SW480 (cell line): ENCODE data around the gene KRTAP10-3.

Experiments used
- DNase-seq: peaks from one replicate; pipeline ENCODE4 v3.0.0-alpha.2; 2016; ENCODE audit warnings: low spot score

The KRTAP10-3 gene

GRCh38 chr21:44515359-44516165 is 43.0 kb downstream of the KRTAP10-3 start:
- no peak for DNase-seq

DNA sequence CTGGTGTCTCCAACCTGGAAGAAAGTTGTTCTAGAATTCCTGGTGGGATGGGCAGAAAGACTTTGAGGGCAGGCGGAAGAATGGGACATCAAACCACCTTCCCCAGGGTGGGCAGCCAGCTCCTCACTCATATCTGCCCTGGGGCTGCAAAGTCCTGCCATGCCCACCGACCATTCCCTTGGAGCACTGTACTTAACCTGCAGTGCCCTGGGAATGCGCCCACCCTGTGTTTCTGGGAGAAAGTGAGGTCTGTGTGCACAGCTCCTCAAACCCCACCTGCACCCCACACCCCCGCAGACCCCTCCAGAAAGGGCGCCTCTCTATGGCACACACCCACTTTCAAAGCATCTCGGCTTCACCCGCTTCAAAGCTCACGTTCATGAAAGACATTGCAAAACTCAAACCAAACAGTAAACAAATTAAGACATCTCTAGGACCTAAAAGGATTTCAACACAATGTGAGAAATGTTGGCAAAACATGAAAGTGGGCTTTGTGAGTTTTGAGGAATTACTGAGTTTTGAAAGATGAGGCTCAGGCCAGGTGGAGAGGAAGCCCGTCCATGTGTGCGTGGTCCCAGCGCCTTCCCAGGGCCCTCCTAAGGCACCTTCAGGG is 43.7 kb downstream of the KRTAP10-3 start:
- no peak for DNase-seq

DNA sequence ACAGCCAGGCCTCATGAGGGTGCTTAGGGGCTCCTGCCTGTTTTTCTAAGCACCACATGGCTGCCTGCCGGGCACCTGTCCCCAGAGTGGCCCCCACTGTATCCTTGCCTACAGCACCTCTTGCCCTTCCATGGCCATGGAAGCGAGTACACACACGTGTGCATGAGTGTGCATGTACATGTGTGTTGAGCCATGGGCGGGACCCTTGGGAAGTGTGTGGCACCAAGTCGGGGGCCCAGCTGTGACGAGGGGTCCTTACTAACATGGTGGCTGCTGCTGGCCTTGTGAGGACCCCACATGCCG is 44.4 kb downstream of the KRTAP10-3 start:
- no peak for DNase-seq

- peak; percentile 71 for DNase-seq
These were observed 45.0 kb downstream of the KRTAP10-3 start for GRCh38 chr21:44513389-44514217.

DNA sequence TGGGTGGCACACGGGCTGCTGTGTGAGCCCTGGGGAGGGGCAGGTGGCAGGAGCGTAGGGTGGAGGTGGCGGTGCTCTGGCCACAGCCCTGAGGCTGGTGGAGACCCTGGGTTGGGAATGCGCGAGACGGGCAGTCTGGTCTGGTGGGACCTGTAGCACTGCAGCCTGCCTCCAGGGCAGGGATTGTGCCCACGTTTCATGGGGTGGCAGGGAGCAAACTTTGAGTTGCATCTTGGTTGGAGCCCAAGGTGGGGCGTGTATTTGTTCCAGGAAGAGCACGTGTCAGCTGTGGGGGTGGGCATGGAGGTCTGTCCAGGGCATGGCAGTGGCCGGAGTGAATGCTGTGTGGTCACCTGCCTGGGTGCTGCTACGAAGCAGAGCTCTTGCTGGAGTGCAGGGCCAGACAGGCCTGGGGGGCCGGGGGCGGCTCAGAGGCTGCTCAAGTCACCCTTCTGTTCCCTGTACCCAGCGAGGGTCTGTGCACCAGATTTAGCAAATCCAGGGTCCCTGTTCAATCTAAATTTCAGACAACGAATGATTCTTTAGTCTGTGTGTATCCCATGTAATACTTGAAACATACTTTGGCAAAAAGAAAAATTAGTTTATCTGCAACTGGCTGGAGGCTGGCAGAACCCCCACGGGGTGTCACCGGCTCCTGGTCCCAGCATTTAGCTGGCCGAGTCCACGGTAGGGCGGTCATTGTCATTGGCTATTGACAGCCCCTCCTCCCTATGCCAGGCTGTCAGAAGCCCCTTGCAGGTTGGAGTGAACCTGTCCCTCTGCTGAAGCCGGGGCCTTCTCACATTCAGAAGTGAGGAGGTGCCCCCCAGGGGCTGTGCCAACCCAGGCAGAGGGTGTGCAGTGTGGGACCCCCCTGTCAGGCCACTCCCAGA is 45.9 kb downstream of the KRTAP10-3 start:
- DNase-seq = no peak

DNA sequence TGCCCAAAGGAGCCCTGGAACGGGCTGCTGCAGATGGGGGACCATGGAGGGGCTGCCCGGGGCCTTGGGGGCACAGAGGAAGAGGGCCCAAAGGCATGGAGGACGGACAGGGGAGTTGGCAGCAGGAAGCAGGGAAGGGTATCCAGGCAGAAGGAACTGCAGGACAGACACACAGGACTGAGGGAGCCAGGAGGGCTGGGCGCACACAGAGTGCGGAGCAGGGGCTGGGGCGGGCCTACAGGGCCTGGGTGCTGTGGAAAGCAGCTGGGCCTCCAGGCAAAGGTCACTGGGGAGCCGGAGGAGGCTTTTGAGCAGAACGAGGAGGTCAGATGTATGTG is 46.7 kb downstream of the KRTAP10-3 start:
- DNase-seq = no peak

- no peak for DNase-seq
These were observed 47.2 kb downstream of the KRTAP10-3 start for GRCh38 chr21:44511219-44511937.

- peak; percentile 79 for DNase-seq
These were observed 47.9 kb downstream of the KRTAP10-3 start for GRCh38 chr21:44510508-44511218.

DNA sequence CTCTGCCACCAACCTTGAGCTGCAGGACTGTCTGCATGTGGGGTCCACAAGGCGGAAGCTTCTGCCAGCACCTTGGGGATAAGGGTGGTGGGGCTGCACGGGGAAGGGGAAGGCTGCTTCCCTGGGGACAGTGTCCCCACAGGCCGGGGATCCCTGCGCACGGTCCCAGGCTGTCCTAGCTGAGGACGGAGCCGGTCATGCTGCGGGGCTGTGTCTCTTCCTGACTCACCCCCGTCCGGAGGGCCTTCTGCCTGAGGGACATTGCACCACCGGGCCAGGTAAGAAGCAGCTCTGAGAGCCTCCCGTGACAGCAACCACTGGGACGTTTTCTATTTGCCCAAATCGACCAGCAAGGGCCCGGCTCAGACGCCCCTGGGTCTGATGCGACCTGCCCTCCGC is 48.5 kb downstream of the KRTAP10-3 start:
- DNase-seq = no peak

- DNase-seq = peak; percentile 35
These were observed 49.1 kb downstream of the KRTAP10-3 start for GRCh38 chr21:44509539-44509938.

- DNase-seq = no peak
These were observed 49.7 kb downstream of the KRTAP10-3 start for GRCh38 chr21:44508711-44509445.

DNA sequence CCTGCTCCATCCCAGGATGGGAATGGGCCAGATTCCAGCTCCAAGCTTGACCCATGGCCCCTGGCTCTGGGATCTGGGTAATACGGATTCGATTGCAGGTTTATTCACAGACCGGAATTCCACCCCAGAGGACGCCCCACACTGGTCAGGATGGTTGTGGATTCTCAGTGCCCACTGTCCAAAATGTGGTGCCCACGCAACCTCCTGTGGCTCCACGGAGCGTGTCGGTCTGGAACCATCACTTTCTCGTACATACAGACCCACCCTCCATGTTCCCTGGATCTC is 50.2 kb downstream of the KRTAP10-3 start:
- no peak for DNase-seq
